DMS 273 (cell line): ENCODE measurements around the gene SPSB1.

Source experiments
- DNase-seq: peaks from one replicate; lab custom pipeline; 2025; ENCODE audit not compliant: unreplicated experiment; lab: John Stamatoyannopoulos, UW

Gene SPSB1

DNA sequence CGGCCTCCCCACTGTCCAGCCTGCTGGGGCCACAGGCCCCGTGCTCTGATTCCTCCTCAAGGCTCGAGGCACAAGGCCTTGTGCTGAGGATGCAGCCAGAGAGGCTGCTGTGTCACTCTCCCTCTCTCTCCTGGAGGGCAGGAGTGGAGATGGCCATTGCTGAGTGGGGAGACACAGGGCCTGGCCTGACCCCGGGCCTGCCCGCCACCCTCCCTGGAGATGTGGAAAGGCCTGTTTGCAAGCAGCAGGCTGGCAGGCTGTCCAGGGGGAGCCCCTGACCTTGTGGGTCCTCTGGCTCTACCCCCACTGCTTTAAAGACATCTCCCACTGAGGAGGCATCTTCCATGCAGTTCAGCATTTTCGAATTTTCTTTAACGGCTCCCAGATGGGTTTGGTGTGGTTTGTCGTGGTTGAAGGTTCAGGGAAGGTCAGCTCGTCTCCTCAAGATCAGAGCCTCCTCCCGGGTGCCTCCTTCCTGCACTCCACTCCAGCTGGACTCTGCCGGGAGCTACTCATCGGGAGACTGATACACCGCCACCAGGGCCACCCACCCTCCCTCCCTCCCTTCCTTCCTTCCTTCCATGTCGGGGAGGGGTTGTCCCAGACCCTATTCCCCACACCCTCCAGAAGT is 69.1 kb downstream of the SPSB1 start:
- DNase-seq = no peak

DNA sequence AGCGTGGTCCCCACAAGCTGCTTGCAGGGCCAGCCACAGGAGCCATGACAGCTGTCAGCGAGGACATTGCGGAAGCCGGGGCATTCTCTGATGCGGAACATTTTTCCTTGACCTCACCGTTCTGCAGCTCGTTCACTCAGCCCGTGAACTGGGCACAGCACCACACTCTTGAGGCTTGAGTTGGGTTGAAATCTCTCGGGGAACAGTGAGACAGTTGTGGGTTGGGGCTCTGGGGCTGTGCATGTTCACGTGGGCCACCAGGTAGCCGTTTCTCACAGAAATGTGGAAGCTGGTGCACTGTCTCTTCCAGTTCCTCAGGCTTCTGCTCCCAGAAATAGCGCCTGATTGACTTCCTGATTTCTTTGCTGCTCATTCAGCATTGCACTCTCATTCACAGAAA is 69.8 kb downstream of the SPSB1 start:
- DNase-seq = no peak

DNA sequence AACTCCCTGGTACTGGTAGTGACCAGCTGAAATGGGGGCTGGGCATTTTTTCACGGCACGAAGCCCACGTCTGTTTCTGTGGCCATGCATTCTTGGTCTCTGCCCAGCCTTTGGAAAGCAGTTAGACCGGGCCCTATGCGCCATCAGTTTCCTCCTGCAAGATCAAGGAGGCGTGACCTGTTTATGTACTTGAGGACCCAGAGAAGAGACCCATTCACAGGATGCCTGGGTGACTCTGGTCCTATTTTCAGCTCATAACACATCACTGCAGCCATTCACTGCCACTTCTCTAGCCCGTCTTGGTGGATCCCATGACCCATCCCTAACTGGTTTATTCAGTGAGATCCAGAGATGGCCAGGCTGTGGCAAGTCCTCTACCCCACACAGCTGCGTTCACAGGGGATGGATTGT is 70.4 kb downstream of the SPSB1 start:
- no peak for DNase-seq

DNA sequence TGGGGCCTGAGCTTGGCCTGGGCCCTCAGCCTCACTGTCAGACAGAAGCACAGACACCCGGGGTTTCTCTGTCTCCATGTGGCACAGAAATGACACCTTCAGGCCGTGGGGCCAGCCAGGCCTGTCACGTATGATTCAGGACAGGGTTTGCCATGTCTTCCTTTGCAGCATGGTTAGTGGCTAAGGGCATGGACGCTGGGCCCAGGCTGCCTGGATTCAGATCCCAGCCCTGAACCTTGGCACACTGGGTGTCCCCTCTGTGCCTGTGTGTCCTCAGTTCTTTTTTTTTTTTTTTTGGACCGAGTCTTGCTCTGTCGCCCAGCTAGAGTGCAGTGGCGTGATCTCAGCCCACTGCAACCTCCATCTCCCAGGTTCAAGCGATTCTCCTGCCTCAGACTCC is 73.6 kb downstream of the SPSB1 start:
- DNase-seq = no peak

DNA sequence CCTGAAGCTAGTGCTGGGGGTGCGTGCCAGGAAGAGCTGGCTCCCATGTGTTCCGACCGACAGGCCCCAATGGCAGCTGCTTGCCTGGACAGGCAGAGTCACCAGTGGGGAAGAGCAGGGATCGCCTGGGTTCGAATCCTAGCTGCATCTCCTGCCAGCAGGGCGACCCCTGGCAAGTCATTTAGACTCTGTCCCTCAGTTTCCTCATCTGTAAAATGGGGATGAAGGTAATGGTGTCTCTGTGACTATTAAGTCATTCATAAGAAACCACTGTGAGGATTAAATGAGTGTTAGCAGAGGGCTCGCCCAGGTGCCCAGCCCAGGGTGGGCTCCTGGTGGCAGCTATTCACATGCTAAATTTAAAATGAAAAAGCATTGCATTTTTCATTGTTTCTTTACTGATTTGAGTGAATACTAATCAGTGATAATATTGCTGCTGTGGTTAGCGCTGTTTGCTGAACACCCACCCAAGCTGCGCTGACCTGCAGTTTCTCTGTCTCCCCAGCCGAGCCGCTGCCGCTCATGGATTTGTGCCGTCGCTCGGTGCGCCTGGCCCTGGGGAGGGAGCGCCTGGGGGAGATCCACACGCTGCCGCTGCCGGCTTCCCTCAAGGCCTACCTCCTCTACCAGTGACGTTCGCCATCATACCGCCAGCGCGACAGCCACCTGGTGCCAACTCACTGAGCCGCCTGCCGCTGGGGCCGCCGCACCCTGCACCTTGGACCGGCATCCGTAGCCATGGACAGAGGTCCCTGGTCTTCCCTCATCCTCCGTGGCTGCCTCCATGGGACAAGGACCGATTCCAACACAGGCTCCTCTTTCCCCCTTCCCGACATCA is 74.5 kb downstream of the SPSB1 start:
- no peak for DNase-seq

- DNase-seq = no peak
These were observed 75.1 kb downstream of the SPSB1 start for GRCh38 chr1:9367806-9368205.

DNA sequence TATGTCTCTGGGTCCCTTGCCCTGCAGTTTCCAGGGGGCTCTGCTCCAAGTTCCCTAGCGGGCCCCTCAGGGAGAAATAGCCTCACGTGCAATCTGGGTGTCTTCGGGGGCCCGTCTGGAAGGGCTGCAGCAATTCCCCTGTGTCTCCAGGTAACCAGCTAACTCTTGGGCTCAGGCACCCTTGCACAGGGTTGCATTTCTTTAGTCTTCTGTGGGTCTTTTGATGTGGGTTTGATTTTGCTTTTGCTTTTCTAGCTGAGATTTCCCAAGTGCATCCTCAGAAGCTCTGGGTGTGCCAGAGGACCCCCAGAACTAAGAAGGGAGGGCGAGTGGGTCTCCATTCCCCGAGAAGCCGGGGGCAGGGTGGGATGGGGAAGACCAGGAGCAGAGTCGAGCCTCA is 75.7 kb downstream of the SPSB1 start:
- DNase-seq = no peak

- DNase-seq = no peak
These were observed 77.5 kb downstream of the SPSB1 start for GRCh38 chr1:9369964-9370788.

DNA sequence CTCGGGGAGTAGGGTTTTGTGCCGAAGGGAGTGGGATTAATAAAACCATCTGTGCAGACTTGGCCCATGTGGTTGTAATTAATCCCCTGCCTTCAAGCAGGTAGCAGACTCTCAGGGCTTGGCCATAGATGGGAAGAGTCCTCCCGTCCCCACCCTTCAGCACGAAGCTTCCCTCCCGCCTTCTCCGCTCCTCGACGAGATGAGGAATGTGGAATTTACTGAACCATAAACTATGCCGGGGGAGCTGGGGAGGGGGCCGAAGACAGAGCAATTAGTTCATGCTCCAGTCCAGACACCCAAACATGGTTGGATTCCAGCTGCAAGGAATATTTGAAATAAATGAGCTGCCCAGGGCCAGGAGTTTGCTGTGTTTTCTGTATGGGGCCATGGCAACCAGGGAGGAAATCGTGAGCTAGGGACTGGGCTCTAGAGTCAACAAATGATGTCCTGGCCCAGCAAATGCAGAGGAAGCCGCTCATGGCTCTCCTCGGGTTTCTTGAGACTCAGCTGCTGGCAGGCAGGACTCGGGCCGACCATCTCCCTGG is 78.8 kb downstream of the SPSB1 start:
- peak; percentile 68 for DNase-seq

- no peak for DNase-seq
These were observed 79.3 kb downstream of the SPSB1 start for GRCh38 chr1:9371951-9372350.

DNA sequence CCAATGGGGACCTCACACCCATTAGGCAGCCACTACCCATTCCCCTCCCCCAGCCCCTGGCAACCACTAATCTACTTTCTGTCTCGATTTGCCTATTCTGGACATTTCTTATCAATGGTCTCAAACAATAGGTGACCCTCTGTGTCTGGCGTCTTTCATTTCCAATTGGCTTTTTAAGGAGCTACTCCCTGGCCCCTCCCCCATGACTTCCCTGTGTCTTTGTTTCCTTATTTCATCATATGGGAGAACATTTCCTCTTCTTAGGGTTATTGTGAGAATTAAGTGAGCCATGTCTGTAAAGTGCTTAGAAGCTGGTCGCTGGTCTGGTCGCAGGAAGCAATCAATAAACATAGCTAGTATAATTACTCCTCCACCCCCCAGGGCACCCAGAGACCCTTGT is 80.9 kb downstream of the SPSB1 start:
- no peak for DNase-seq

DNA sequence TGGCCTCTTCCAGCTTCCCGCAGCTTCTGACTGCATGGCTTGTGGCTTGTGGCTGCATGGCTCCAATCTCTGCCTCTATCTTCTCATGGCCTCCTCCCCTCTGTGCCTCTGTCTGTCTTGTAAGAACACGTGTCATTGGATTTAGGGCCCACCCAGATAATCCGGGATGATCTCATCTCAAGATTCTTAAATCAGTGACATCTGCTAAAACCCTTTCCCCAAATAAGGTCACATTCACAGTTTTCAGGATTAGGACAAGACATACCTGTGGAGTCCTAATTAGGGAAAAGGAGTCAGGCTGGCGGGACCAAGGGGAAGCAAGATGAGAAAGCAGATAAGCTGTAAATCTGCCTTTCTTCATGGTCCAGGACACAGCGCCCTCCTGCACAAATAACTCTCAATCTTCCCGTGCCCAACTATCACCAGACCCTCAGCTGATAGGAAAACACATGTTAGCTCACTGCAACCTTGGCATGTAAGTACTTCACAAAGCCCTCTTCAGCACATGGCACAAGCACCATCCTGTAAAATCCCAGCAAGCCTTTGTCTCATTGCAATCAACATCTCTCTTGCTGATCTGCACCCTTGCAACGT is 82.2 kb downstream of the SPSB1 start:
- peak; percentile 43 for DNase-seq

DNA sequence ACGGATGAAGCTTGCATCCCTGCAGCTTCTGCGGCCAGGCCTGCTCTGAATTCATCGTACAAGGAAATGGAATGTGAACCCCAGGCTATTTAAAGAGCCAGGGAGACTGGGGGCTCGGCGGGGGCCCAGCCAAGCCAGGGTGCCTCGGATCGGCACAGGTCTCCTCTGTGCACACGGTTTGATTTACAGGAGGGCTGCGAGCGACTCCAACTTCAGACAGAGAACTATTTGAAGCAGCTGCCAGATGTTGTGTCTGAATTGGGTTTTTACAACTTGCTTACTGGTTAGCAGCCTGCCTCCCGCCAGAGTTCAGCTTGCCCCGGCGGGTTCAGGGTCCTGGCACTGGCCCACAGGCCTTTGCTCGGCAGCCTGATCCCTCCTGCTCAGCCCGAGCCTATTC is 83.2 kb downstream of the SPSB1 start:
- DNase-seq = peak; percentile 38

GRCh38 chr1:9376430-9376829 is 83.7 kb downstream of the SPSB1 start:
- DNase-seq = no peak

DNA sequence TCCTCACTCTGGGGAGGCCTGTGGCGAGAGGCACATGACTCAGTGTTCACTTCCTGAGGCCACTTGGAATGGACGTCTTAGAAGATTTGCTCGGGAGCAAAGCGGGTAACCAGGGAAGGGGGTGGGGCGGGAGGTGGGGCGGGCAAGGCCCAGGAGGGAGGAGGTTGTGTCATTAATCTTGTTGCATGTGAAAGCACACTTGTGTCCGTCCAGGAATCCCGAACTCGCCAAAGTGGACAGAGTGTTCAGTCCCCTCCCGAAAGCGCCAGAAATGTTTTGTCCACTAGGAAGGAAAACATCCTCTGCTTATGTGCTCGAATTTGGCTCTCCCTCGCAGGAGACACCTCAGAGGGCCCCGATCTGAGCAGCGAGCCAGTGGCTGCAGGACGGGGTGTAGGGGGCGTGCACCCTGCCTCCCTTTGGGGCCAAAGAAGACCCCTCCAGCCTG is 84.2 kb downstream of the SPSB1 start:
- no peak for DNase-seq

DNA sequence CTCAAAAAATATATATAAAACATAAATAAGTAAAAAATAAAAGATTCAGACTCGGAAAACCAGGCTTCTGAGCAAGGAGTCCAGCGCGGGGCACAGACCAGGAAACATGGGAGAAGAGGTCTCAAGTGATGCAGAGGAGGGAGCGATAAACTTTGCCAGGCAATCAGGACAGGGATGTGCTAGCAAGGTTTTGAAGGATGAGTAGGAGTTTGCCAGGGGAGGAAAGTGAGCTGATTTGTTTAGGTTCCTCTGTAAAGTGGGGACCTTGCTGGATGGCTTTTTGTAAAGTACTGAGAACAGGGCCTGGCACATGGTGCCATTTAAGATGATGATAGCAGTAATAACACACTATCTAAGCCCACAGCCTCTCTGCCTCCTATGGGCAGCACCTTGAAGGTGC is 86.1 kb downstream of the SPSB1 start:
- no peak for DNase-seq

- no peak for DNase-seq
These were observed 88.0 kb downstream of the SPSB1 start for GRCh38 chr1:9380711-9381110.

GRCh38 chr1:9382643-9383491 is 90.2 kb downstream of the SPSB1 start:
- DNase-seq = no peak

- no peak for DNase-seq
These were observed 91.4 kb downstream of the SPSB1 start for GRCh38 chr1:9384128-9384527.

GRCh38 chr1:9384751-9385245 is 92.1 kb downstream of the SPSB1 start:
- no peak for DNase-seq
